Testis (tissue), 3 donors: Measurements from ENCODE around the gene CNPY1. TPM values are rescaled to one million over a fixed set of nuclear protein-coding genes. Genes with fewer than 3 reads are reported as not detected.

Source experiments
- DNase-seq: peaks from one replicate; pipeline ENCODE4 v3.0.0-alpha.2; 2019
- H3K27ac ChIP-seq, 2 donors: fragments of 200-600 bp; sonication (generic); one replicate each; pipeline ENCODE4 v1.5.1; 2019
- H3K27me3 ChIP-seq: fragments of 200-600 bp; sonication (generic); one replicate; pipeline ENCODE4 v1.5.1; 2019
- H3K36me3 ChIP-seq: fragments of 200-600 bp; sonication (generic); one replicate; pipeline ENCODE4 v1.5.1; 2017; ENCODE audit warnings: low read depth; ENCODE audit errors: missing control alignments
- H3K4me1 ChIP-seq: fragments of 200-600 bp; sonication (generic); one replicate; pipeline ENCODE4 v1.5.1; 2019
- H3K4me3 ChIP-seq, 2 donors: fragments of 200-600 bp; sonication (generic); one replicate each; pipeline ENCODE4 v1.5.1; 2017 to 2019
- H3K9me3 ChIP-seq: fragments of 200-600 bp; sonication (generic); one replicate; pipeline ENCODE4 v1.5.1; 2017
- CTCF ChIP-seq, 3 experiments: fragments of 450-650 bp in 2 of 3; fragments of 200-600 bp in 1 of 3; sonication (generic) in 1 of 3; IDR thresholded peaks; one replicate each; pipeline ENCODE4 v1.5.1; 2016 to 2019; ENCODE audit warnings: antibody characterized with exemption in 3 of 3, mild to moderate bottlenecking in 2 of 3, moderate library complexity in 1 of 3
- POLR2A ChIP-seq: fragments of 450-650 bp; IDR thresholded peaks from one replicate; pipeline ENCODE4 v1.6.1; 2017; ENCODE audit warnings: antibody characterized with exemption, mild to moderate bottlenecking, moderate library complexity
- WGBS, 2 donors: methylation state at CpG; one replicate each; pipeline ENCODE4 v1.1.5; 2018; 5-methylcytosine and 5-hydroxymethylcytosine counted together
- intact Hi-C: fragments of 100-400 bp; cut with DNase I; formaldehyde crosslinking; loops from one replicate; pipeline ENCODE4 v1.15.1; 2023; ENCODE audit warnings: low total_unique reads
- polyA plus RNA-seq: library from polyadenylated mRNA; stranded (reverse); fragments of 350-450 nt; fragmentation: Illumina TruSeq; extraction: RNeasy Lipid Tissue Mini Kit (QIAGEN cat#74804); gene quantifications from one replicate; pipeline ENCODE4 v1.2.3, GENCODE V29; 2014; ENCODE audit warnings: low read depth, low replicate concordance; ENCODE audit not compliant: insufficient read depth
- total RNA-seq, 2 donors: library from RNA; depleted of rRNA; stranded (reverse); fragments of >200 nt; gene quantifications; one replicate each; pipeline ENCODE4 v1.2.3, GENCODE V29; 2016

The CNPY1 gene
- total and polyA plus RNA-seq, 3 donors from 2014 or later: 0.25 to 0.47 (median 0.31) TPM

- TF ChIP-seq CTCF (IDR thresholded peaks at IDR 0.05): no peak
- no peak for TF ChIP-seq POLR2A
- Histone ChIP-seq H3K27ac (no peak overlapping the region), H3K27me3 (peaks cover 4% of the 10 kb centered on the region), H3K36me3 (no peaks in the 10 kb centered on the region), H3K4me1 (peaks cover 11% of the 10 kb centered on the region), H3K9me3 (no peaks in the 10 kb centered on the region), H3K4me3 (no peak overlapping the region)
- DNase-seq: no peak
- intact Hi-C loops: no loop called here
- 59 to 65% methylated on average over 3 of the region's 3 CpGs for WGBS, 2 donors
Measured at GRCh38 chr7:155461631-155462030, 84.7 kb downstream of the CNPY1 start.

- intact Hi-C loops: no loop called here
- 30 to 50% methylated on average over 8 of the region's 8 CpGs for WGBS, 2 donors
- no peak for TF ChIP-seq POLR2A
- no peak for TF ChIP-seq CTCF (IDR thresholded peaks at IDR 0.05)
- H3K36me3 ChIP-seq: no peaks in the 10 kb centered on the region
- no peaks in the 10 kb centered on the region for H3K9me3 ChIP-seq
- no peak overlapping the region for H3K4me3 ChIP-seq
- H3K4me1 ChIP-seq: peaks cover 11% of the 10 kb centered on the region
- no peak for DNase-seq
- no peak overlapping the region for H3K27ac ChIP-seq
- peaks cover 4% of the 10 kb centered on the region for H3K27me3 ChIP-seq
Measured at GRCh38 chr7:155460926-155461613, 85.3 kb downstream of the CNPY1 start.

GRCh38 chr7:155459700-155460461 is 86.5 kb downstream of the CNPY1 start:
- WGBS, 2 donors: 6 to 9% methylated on average over 32 to 34 of the region's 34 CpGs
- intact Hi-C loops: no loop called here
- Histone ChIP-seq H3K27ac (no peak overlapping the region), H3K36me3 (no peaks in the 10 kb centered on the region), H3K9me3 (no peaks in the 10 kb centered on the region), H3K4me3 (no peak overlapping the region), H3K4me1 (peaks cover 11% of the 10 kb centered on the region), H3K27me3 (peaks cover 4% of the 10 kb centered on the region)
- no peak for DNase-seq
- TF ChIP-seq POLR2A: no peak
- TF ChIP-seq CTCF (IDR thresholded peaks at IDR 0.05): no peak

- no peaks in the 10 kb centered on the region for H3K9me3 ChIP-seq
- peak overlapping the region; percentile 9 to 20 for H3K4me3 ChIP-seq
- H3K27me3 ChIP-seq: peaks cover 4% of the 10 kb centered on the region
- H3K4me1 ChIP-seq: peaks cover 19% of the 10 kb centered on the region
- H3K27ac ChIP-seq: no peak overlapping the region
- no peaks in the 10 kb centered on the region for H3K36me3 ChIP-seq
- no peak for TF ChIP-seq CTCF (IDR thresholded peaks at IDR 0.05)
- no peak for TF ChIP-seq POLR2A
- no peak for DNase-seq
- intact Hi-C loops: no loop called here
- whole genome bisulfite sequencing, 2 donors: 2 to 3% methylated on average over 44 to 51 of the region's 68 CpGs
Measured at GRCh38 chr7:155458878-155459699, 87.3 kb downstream of the CNPY1 start.
